NOMO-1 (cell line): ENCODE results near the gene LAPTM4A.

ENCODE experiments used
- DNase-seq, 2 experiments: peaks; one replicate each; lab custom pipeline; 2025; ENCODE audit not compliant: unreplicated experiment in 2 of 2; lab: John Stamatoyannopoulos, UW

Gene LAPTM4A

DNA sequence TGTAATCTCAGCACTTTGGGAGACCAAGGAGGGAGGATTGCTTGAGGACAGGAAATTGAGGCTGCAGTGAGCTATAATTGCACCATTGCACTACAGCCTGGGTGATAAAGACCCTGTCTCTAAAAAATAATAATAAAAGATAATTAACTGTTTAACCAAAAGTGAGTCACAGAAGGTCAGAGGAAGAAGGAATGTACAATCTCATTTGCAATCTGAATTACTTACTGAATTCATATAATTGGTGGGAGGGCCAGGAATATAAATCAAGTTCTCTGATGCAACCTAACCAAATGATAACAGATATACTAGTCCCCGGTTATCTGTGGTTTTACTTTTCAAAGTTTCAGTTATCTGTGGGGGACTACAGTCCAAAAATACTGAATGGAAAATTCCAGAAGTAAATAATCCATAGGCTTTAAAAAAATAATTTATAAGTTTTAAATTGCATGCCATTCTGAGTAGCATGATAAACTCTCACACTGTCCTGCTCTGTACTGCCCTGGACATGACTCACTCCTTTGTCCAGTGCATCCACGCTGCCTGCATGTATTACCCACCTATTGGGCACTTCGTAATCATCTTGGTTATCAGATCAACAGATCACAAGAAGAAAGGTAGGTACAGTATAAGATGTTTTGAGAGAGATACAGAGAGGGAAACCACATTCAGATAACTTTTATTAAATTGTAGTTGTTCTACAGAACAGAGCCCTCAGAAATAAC is 26.2 kb downstream of the LAPTM4A start:
- DNase-seq, result peak in 1 of 2 experiments; percentile 13

DNA sequence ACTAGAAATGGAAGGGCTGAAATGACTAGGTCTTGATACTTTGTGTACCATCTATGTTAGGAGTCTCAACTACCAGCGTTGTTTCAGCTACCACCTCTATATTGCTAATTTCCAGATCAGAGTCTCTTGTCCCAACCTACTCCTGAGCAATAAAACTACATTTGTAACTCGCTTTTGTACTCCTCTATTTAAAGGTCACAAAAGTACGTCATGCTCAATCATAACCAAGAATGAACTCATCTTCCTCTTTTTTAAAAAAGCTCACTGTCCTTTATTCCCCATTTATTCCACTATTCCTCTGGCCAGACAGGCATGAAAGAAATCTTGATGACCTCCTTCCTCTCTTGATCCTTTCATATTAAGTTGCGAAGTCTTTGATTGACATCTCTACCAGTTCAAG is 27.7 kb downstream of the LAPTM4A start:
- DNase-seq, result peak in 1 of 2 experiments; percentile 10

DNA sequence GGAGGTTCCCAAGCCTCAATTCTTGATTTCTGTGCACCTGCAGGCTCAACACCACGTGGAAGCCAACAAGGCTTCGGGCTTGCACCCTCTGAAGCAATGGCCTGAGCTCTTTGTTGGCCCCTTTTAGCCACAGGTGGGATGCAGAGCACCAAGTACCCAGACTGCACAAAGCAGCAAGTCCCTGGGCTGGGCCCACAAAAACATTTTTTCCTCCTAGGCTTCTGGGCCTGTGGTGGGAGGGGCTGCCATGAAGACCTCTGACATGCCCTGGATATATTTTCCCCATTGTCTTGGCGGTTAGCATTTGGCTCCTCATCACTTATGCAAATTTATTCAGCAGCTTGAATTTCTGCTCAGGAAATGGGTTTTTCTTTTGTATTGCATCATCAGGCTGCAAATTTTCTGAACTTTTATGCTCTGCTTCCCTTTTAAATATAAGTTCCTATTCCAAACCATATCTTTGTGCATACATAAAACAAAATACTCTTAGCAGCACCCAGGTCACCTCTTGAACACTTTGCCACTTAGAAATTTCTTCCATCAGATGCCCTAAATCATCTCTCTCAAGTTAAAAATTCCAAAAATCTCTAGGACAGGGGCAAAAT is 29.9 kb downstream of the LAPTM4A start:
- peak; percentile 7 to 19 for DNase-seq

DNA sequence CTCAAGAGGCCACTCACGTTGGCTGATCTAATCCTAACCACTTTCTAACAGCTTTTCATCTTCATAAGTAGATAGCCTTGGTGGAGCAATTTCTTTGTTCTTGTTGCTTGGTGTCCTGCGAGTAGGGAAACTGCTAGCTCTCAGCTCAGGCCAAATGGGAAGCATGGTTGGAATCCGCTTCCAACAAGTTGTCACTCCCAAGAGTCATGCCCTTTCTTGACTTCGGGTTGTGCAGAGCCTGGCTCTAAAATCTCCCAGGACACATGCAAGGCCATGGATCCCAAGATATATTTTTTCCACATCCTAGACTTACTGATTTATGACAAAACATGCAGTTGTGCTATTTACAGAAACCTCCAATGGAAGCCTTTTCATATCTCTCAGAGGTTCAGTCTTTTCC is 31.7 kb downstream of the LAPTM4A start:
- no peak for DNase-seq

DNA sequence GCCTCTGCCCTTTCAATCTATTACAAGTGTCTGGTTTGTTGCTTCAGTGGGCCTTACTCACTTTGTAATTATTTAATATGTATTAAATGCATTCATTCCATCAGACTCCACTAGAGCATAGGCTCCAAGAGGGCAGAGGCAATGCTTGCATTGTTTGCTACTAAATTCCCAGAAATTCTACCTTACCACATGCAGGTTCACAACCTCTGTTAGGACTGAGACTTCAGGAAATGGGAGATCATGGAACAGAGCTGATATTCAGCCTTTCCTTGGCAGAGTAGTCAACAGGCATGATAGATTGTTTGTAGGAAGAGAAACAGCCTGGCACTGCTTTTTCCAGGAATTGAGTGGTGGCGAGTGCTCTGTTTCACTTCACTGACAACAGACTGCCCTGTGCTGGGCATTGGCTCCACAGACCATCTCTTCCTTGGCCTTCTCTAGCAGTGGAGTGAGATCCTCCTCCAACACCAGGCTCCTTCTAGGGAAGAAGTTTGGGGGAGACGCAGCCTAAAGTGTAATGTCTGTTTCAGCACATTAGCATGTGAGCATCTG is 32.8 kb downstream of the LAPTM4A start:
- no peak for DNase-seq

DNA sequence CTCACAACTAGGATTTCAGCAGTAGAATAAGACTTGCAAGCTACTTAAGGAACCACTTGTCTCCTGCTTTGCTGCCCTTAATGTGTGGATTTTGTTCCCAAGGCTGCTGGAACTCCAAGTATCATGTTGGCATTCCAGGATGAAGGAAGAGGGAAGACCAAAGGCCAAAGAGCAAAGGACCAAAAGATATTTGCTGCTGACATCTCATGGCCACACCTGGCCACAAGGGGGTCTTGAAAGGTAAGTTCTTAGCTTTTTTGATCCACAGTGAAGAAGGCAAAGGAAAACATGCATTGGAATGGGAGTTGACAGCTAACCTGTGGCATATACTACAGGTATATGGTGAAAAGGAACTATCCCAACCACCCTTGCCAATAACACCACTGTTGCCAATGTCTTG is 35.1 kb downstream of the LAPTM4A start:
- no peak for DNase-seq

DNA sequence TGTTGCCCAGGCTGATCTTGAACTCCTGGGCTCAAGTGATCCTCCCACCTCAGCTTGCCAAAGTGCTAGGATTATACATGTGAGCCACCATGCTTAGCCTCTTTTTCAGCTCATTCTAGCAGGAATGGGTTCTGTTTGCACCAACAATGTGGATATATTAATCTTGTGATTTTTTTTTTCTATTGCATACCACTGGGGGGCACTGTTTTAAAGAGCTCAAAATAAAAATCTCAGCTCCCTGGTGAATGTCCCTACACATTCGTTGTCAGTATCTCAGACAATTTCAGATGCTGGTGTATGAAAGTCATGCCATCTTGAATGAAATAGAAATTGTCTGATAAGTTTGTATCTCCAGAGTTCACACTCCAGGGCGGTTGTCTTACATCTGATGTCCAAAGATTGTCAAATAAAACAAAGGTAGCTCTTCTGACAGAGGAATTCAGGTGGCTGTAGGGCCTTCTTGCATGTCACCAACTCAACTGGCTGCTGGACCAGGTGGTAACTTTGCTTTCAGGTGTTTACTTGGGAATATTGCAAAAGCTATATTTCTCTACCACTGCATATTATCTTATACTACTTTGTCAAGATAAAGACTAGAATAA is 35.8 kb downstream of the LAPTM4A start:
- DNase-seq, result peak; percentile 21 to 26

DNA sequence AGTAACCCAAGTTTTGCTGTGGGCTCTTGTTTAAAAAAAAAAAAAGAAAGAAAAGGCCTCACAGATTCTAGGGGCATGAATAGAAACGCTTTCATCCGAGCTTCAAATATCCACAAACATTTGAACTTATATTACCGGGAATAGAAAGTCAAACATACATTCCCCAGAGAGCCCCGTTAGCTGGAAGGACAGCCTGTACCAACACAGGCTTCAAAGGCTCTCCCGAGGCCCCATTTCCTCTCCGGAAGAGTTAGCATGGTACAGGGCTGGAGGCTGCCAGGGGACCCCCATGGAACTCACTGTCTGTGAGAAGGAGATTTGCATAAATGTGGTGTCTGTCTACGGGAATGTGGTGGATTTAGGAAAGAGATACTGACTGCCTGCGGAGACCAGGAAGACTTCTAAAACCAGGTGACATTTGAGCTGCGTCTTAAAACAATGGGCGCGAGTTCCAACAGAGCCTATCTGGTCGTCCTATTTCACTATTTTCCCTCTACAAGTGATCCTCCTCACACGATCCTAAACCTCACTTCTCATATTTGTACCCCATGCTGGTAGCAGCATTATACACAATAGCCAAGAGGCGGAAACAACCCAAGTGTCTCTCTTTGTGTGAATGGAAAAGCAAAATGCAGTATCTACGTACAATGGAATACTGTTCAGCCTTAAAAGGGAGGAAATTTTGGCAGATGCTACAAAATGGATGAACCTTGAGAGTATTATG is 38.1 kb downstream of the LAPTM4A start:
- DNase-seq, result no peak

DNA sequence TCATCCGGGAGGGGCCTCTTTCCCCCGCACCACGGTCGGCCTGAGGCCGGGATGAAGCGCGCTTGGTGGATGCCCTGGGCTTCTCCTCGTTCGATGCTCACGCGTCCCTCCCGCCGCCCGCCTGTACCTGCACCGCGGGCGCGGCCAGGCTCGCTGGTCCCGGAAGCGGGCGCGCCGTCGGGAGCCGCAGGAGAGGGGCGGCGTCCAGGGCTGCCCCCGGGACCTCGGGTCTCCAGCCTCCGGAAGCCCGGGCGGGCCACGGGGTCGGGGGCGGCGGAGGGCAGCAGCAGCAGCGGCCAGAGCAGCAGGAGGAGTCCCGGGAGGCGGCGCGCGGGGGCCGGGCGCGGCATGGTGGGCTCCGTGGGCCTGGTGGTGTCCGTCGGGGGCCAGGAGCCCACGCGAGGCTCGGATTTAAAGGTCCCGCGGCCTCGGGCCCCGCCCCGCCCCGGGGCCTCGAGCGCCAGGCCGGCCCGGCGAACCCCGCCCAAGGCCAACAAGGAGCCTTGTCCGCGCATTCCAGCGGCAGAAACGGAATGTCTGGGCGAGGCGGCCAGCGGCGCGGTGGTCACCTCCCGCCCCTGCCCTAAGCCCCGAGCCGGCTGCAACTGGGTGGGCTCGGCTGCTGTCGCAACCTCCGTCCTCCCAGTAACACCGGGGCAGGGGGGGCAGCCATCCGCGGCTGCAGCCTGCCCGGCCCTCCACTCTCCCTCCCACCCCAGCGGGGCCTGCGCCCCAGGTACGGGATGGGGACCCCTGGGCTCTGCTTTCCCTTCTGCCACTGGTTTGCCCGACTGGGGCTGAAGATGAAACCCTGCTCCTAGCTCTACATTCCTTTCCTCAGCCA is 38.9 kb downstream of the LAPTM4A start, which contains the start of gene MATN3:
MATN3 (minus strand) TSS at position 387 of the 844 bp plus-strand sequence; CDS start at position 350, 37 bp downstream.
- no peak for DNase-seq

DNA sequence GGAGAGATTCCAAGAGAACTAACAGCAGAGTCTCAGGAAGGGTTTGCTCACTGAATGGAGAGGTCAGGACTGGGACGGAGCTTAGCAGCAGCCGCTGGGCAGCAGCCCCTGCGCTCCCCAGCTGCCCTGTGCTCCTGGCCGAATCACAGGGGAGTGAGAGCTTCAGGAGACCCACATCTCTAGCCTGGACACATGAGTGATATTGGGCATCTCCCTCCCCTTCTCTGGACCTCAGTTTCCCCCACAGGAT is 39.5 kb downstream of the LAPTM4A start:
- no peak for DNase-seq

DNA sequence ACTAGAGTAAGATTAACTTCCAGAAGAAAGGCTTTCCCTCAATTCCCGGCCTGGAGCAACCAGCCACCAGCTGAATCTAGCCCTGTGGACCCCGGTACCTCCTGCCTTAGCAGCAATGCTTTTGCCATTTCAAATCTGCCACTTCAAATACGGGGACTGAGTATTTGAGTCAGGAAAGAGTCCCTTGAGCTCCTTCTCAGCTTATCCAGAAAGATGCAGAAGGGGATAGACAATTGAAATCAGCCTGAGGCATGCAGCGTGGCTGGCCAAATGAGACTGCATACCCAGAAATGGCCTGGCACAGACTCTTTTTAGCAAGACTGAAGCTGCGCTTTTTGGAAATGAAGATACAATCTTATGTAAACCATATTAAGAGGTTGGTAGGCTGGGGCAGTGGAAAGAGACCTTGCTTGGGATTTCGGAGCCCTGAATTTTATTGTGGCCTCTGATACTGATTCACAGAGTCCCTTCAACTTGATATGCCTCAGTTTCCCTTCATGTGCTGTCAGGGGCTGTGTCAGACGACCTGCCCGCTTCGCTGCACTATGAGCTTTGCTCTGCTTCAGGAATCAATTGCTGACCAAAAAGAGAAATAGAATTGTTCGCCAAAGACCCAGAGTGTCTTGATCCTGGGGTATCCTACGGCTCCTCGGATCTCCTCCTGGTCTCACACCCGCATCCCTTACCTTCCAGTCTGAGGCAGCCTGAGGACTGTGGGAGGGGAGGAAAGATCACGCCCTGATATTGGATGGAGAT is 40.0 kb downstream of the LAPTM4A start:
- no peak for DNase-seq

DNA sequence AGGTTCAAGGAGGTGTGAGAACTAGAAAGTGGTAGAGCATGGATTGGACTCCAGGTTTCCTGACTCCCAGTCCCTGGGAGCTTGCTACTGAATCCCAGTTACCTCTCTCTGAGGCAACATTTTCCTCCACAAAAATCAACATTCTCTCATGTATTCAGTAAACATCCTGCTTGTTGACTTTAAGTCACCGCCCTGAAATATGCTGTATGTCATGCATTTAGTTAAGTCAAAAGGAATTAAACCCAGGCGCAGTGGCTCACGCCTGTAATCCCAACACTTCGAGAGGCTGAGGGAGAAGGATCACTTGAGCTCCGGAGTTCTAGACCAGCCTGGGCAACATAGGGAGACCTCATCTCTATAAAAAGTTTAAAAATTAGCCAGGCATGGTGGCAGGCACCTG is 42.7 kb downstream of the LAPTM4A start:
- no peak for DNase-seq

DNA sequence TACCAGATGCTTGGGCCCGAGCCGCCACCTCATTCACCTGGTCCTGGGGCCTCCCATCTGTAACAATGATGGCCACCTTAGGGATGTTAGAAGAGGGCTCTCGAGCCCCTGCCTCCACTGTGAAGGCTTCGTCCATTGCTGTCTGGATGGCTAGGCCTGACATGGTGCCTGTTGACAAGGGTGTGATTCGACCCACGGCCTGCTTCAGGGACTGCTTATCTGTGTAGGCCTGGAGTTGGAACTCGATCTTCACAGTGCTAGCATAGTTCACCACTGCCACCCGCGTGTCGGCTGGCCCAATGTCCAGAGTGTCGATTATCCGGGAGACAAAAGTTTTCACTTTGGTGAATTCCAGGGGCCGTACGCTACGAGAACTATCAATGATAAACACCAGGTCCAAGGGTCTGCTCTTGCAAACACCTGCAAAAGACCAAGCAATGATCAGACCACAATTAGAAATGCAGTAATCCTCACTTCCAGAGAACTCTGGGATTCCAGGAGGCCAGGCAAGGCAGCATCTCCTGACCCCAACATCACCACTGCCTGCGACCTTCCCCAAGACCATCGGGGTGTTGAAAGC is 45.4 kb downstream of the LAPTM4A start:
- DNase-seq, result no peak

DNA sequence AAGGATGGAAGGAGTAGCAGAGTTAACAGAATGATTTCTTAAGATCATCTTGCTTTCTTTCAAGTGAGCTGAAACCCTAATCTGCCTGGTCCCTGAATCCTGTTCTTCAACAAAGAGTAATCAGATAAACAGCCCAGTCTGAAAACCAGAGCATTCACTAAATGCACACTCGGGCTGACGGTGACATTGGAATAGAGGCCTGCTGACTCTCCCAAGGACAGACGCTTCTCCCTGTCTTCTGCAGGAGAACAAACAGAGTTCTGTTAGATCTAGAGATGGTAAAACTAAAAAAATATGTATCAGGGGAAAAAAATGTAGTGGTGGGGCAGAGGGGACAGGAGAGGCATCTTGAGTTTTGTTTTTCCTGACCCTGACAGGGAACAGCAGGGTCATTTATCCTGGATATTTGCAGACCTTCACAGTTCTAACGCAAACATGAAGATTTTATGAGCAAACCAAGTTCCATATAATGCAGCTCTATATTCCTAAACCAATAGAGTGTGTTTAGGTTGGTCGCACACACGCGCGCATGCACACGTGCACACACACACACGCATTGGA is 46.3 kb downstream of the LAPTM4A start:
- no peak for DNase-seq

DNA sequence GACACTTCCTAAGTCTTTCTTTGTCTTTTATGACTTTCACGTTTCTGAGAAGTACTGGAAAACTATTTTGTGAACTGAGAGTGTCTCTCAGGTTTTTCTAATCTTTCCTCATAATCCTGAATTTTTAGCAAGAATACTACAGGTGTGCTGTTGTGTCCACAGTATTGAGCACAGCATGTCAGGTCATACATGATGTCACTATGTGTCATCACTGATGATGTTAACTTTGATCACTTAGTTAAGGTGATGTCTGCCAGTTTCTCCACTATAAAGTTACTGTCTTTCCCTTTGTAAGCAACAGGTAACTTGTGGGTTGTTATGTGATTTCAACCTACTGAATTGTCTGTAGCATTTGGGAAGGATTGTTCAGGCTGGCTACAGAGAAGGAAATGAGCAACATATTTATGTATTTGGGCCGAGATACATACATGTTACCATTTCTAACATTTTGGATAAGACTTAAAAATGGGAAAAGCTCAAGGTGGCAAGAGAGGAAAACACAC is 50.0 kb downstream of the LAPTM4A start:
- no peak for DNase-seq

DNA sequence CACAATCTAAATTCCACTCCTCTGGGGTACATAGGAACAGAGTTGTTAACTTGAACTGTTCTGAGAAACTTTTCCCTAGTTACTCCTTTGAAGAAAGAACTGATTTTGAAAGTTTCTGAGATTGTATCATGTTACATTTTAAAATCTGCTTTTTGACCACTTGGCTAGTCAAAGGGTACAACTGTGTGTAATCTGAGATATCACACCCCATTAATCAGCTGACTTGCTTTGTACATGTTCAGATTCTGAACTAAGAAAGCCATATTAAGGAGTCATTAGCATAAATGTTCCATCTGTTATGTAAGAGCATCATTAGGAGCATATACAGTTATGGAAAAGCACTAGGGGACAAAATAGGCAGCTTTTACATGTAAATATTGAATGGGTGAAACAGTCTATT is 57.7 kb downstream of the LAPTM4A start:
- no peak for DNase-seq

DNA sequence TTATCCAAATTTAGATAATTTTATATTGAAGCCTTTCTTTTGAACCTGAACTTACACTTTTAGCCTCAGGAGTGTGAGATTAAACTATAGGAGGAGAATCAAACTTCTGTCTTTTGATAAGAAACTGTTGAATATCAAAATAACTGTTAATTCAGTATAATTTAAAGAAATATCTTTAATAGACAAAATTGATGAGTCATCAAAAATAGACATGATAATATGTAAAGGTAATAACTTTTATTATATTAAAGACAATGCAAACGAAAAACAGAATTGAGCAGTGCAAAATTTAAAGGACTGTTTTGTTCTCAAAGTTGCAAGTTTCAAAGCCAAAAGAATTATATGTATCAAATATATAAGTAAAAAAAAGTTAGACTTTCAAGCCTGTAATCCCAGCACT is 59.5 kb downstream of the LAPTM4A start:
- no peak for DNase-seq

DNA sequence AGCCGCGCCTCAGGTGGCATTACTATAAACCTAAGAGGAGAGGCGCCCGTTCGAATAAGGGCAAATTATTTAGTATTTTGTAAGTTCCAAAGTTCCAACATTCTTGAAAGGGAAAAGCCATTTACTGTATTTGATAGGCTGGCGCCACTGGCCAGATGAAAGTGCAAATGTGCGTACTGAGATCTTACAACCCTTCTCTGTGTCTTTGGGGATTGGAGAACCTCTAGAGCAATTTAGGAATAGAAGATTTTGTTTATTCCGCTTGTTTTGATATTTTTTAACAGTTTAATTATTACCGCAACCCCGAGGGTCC is 61.1 kb downstream of the LAPTM4A start:
- DNase-seq, result no peak
